Measurements from ENCODE around the gene KCNA10.

Gene KCNA10

DNA sequence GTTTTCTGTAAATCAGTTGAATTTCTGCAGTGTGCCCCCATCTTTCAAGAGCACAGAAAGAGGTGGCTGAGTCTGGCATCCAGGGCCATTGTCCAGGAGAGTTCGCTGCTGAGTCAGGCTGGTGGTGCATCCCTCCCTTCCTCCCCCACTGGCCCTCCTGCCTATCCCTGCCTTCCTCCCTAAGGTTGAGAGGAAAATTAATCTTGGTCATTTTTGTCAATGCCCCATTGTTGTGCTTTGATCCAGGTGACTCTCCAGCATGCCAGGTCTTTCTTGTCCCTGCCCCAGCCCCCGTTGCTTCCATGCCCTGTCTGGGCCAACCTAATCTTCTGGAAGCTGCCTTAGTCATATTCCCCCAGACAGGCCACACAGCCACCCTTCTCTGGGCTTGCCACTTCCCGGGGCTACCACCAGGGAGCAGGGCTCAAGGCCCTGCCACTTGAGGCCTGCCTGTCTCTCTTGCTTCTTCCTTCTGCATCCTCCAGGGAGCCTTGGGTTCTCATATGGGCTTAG is 41.5 kb downstream of the KCNA10 start:
- H3K4me1 ChIP-seq (ENCODE audit: low read length): no peaks in the 10 kb centered on the region
- no peak overlapping the region for H2AFZ ChIP-seq (ENCODE audit: low read length)
- no peak overlapping the region for H3K27ac ChIP-seq (ENCODE audit: low read length)
- no peaks in the 10 kb centered on the region for H3K36me3 ChIP-seq (replicated peaks; ENCODE audit: insufficient read depth, low read length)
- no peaks in the 10 kb centered on the region for H3K9me2 ChIP-seq (replicated peaks; ENCODE audit: insufficient read depth, low read length)
- no peaks in the 10 kb centered on the region for H3K79me2 ChIP-seq (ENCODE audit: low read length)
- H4K20me1 ChIP-seq (ENCODE audit: insufficient read depth, low read length): no peaks in the 10 kb centered on the region
- no peak overlapping the region for H3K4me2 ChIP-seq (ENCODE audit: low read depth, low read length)
- H3K9me3 ChIP-seq (replicated peaks; ENCODE audit: insufficient read depth, low read length): no peaks in the 10 kb centered on the region
- no peaks in the 10 kb centered on the region for H3F3A ChIP-seq (ENCODE audit: insufficient read depth, low read length)
- no peak overlapping the region for H3K9ac ChIP-seq (ENCODE audit: low read length)
- no peak for TF ChIP-seq EZH2phosphoT487 (IDR thresholded peaks at IDR 0.05; ENCODE audit: low read length)
- TF ChIP-seq, protein P1, sequence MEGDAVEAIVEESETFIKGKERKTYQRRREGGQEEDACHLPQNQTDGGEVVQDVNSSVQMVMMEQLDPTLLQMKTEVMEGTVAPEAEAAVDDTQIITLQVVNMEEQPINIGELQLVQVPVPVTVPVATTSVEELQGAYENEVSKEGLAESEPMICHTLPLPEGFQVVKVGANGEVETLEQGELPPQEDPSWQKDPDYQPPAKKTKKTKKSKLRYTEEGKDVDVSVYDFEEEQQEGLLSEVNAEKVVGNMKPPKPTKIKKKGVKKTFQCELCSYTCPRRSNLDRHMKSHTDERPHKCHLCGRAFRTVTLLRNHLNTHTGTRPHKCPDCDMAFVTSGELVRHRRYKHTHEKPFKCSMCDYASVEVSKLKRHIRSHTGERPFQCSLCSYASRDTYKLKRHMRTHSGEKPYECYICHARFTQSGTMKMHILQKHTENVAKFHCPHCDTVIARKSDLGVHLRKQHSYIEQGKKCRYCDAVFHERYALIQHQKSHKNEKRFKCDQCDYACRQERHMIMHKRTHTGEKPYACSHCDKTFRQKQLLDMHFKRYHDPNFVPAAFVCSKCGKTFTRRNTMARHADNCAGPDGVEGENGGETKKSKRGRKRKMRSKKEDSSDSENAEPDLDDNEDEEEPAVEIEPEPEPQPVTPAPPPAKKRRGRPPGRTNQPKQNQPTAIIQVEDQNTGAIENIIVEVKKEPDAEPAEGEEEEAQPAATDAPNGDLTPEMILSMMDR (IDR thresholded peaks at IDR 0.05; ENCODE audit: low read length): 0 out of 2 replicates have a peak, but pooled peaks have one; percentile 11
- H3K4me3 ChIP-seq (ENCODE audit: low read length): no peak overlapping the region
- DNase-seq: no peak
- no peaks in the 10 kb centered on the region for H3K27me3 ChIP-seq (replicated peaks; ENCODE audit: insufficient read depth, low read length)

DNA sequence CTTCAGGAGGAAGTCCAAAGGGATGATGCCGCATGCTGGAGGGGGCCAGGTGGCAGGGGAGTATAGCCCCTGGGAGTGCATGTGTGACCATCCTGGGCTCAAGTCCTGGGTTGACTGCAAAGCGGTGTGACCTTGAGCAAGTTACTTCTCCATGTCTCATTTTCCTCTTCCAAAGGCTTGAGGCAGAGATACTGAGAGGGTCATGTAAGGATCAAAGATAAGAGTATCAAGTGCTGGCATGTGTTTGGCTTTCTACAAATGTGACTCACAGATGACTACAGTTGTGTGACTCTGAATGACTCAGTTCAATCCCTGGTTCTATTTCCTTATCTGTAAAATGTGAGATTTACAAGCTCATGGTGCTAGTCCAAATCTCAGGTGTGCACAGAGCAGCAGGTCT is 41.9 kb downstream of the KCNA10 start:
- H2AFZ ChIP-seq (ENCODE audit: low read length): no peak overlapping the region
- H3K36me3 ChIP-seq (replicated peaks; ENCODE audit: insufficient read depth, low read length): no peaks in the 10 kb centered on the region
- no peak for DNase-seq
- no peak overlapping the region for H3K4me2 ChIP-seq (ENCODE audit: low read depth, low read length)
- H3K27me3 ChIP-seq (replicated peaks; ENCODE audit: insufficient read depth, low read length): no peaks in the 10 kb centered on the region
- H3K9me2 ChIP-seq (replicated peaks; ENCODE audit: insufficient read depth, low read length): no peaks in the 10 kb centered on the region
- H4K20me1 ChIP-seq (ENCODE audit: insufficient read depth, low read length): no peaks in the 10 kb centered on the region
- no peak overlapping the region for H3K9ac ChIP-seq (ENCODE audit: low read length)
- H3F3A ChIP-seq (ENCODE audit: insufficient read depth, low read length): no peaks in the 10 kb centered on the region
- no peaks in the 10 kb centered on the region for H3K9me3 ChIP-seq (replicated peaks; ENCODE audit: insufficient read depth, low read length)
- H3K27ac ChIP-seq (ENCODE audit: low read length): no peak overlapping the region
- no peaks in the 10 kb centered on the region for H3K4me1 ChIP-seq (ENCODE audit: low read length)
- TF ChIP-seq EZH2 (optimal IDR thresholded peaks at IDR 0.05; ENCODE audit: low read depth, low read length) (no peak), EZH2phosphoT487 (IDR thresholded peaks at IDR 0.05; ENCODE audit: low read length) (no peak)
- TF ChIP-seq, protein P1 (IDR thresholded peaks at IDR 0.05; ENCODE audit: low read length): no peak
- no peak overlapping the region for H3K4me3 ChIP-seq (ENCODE audit: low read length)
- H3K79me2 ChIP-seq (ENCODE audit: low read length): no peaks in the 10 kb centered on the region

DNA sequence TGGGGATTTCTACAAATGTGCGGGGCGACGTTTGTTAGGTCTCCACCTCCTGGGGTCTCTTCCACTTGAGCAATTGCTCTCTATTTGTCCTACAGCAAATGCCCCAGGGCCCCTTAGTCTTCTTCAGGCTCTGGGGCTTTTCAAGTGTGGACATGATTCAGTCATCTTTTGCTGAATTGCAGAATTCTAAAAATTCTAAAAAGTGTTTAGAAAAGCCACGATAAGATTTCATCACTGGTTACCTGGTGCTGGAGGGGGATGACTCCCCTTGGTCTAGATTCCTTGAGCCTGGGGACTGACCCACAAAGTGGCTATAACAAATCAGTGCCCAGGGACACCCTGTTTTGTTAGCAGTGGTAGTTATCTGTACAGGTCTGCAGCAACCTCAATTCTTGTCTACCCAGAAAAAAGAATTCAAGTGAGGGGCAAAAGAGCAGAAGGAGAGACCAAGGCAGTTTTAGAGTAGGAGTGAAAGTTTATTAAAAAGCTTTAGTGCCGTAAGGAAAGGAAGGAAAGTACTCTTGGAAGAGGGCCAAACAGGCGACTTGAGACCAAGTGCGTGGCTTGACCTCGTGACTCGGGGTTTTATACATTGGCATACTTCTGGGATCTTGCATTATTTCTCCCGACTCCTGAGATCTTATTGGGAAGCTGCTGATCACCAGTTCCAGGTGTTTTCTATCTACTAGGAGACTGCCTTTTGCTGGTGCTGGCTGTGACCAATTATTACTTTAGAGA is 42.8 kb downstream of the KCNA10 start:
- Histone ChIP-seq H3K9me2 (replicated peaks; ENCODE audit: insufficient read depth, low read length) (no peaks in the 10 kb centered on the region), H3K4me1 (ENCODE audit: low read length) (no peaks in the 10 kb centered on the region), H2AFZ (ENCODE audit: low read length) (no peak overlapping the region), H3K9me3 (replicated peaks; ENCODE audit: insufficient read depth, low read length) (no peaks in the 10 kb centered on the region), H3K4me3 (ENCODE audit: low read length) (no peak overlapping the region), H3K4me2 (ENCODE audit: low read depth, low read length) (no peak overlapping the region), H4K20me1 (ENCODE audit: insufficient read depth, low read length) (no peaks in the 10 kb centered on the region), H3K27me3 (replicated peaks; ENCODE audit: insufficient read depth, low read length) (no peaks in the 10 kb centered on the region), H3K9ac (ENCODE audit: low read length) (no peak overlapping the region), H3K36me3 (replicated peaks; ENCODE audit: insufficient read depth, low read length) (no peaks in the 10 kb centered on the region), H3K79me2 (ENCODE audit: low read length) (no peaks in the 10 kb centered on the region), H3K27ac (ENCODE audit: low read length) (no peak overlapping the region), H3F3A (ENCODE audit: insufficient read depth, low read length) (no peaks in the 10 kb centered on the region)
- no peak for DNase-seq
- TF ChIP-seq, protein P1 (IDR thresholded peaks at IDR 0.05; ENCODE audit: low read length): no peak
- no peak for TF ChIP-seq EZH2phosphoT487 (IDR thresholded peaks at IDR 0.05; ENCODE audit: low read length)
- TF ChIP-seq EZH2 (optimal IDR thresholded peaks at IDR 0.05; ENCODE audit: low read depth, low read length): no peak

Measured in MM.1S (cell line).